Measurements from ENCODE around the gene NET1.
A peak's percentile ranks its signal among the peaks of the same experiment; 100 is the strongest.
"Not testable (repeated sequence)": the region's sequence is repeated elsewhere in the genome, so short reads cannot be mapped to it uniquely, and the experiment has no call there.

The NET1 gene

DNA sequence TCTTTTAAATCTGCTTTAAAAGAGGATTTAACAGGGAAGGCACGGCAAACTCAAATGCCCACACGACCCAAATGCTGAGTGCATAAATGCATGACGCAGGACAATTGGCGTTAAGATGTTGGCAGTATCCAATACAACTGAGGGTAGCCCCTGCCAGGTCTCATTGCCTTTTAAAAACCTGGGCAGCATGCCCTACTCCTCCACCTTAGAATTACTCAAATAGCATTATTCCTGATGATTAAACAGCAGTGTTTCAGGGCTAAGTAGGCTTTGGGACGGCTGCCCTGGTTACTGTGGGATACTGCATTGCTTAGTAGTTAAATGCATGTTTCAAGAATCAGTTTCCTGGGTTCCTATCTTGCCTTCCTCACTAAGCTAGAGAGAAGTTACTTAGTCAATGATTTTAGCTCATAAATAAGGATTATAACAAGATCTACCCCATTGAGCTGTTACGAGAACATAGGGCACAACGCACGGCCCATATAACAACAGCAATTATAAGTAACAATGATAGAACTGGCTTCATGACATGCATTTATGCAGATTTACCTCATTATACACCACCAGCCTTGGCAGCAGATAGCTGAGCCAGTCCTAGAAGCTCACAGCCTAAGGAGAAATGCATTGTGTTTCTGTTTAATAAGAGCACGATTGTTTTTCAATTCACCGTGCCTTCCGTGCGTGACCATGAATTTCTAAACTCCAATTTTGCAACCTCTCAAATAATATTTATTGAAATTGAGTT, 15.6 kb upstream of the NET1 start:
- peak; percentile 77 for DNase-seq (ENCODE audit: low spot score)

DNA sequence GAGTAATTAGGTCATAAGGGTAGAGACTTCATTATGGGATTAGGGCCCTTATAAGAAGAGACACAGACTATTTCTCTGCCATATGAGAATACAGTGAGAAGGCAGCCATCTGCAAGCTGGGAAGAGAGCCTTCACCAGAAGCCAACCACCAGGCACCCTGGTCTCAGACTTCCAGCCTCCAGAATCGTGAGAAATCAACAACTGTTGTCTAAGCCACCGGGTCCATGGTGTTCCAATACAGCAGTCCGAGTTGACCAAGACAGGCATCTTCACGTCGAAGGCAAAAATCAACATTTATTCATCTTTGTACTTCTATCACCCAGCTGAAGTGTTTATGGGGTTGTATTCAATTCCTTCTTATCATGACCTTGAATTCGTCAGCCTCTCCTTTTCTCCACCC, 13.0 kb upstream of the NET1 start:
- DNase-seq (ENCODE audit: low spot score), result no peak

GRCh38 chr10:5400468-5401240, 11.7 kb upstream of the NET1 start:
- DNase-seq (ENCODE audit: low spot score), result no peak

DNA sequence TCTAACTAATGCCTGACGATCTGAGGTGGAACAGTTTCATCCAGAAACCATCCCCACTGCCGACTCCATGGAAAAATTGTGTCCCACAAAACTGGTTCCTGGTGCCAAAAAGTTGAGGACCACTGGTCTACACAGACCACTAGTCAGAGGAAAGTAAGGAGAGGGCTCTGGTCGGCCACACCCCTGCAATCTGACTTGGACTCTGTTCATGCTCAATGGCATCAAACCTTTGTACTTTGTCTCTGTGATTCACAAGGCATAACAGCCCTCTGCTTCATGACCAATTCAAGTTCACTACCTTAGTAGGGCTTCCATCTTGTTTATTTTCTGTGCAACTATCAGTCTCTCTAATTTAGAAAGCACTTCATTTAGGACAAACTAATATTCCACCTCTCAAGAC, 9.6 kb upstream of the NET1 start:
- DNase-seq (ENCODE audit: low spot score), result no peak

DNA sequence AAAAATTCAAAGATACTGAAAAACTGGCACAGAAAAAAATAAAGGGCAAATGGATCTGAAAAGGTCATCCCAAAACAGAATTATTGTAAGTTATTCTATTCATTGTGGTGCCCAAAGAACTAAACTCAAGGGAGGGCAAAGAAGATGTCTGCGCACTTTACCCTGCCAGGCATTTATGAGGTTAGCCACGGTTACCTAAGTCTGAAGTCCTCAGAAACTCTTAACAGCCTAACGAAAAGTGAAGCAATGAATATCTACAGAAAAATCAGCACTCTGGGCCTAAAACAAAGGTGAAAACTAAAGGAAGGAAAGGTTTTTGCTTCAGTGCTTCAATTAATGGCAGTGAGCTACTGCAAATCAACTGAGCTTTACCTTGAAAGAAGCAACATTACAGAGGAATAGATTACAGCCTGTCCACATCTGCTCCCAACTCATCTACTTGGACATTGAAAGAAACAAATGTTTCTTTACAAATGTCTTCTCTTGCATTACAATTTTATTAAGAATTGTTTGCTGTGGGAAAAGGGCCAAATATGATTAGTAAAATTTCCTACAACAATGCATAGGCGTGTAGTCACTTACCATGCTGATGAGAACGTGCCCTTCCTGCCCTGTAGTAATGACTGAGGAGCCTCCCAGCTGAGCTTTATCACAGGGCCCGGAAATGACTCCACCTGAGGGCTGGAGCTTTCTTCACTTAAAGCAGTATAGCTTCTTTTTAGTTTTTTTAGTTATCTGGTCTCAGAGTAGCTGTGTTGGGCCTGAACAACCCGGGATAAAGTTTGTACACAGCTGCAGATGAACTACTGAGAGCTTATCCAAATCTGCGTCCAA, 7.9 kb upstream of the NET1 start, which contains the start of gene TUBAL3:
Gene TUBAL3, minus strand, starts transcription at position 621 of the 834 bp plus-strand sequence. Its CDS starts 36 bp downstream, at position 585.
- no peak for DNase-seq (ENCODE audit: low spot score)

DNA sequence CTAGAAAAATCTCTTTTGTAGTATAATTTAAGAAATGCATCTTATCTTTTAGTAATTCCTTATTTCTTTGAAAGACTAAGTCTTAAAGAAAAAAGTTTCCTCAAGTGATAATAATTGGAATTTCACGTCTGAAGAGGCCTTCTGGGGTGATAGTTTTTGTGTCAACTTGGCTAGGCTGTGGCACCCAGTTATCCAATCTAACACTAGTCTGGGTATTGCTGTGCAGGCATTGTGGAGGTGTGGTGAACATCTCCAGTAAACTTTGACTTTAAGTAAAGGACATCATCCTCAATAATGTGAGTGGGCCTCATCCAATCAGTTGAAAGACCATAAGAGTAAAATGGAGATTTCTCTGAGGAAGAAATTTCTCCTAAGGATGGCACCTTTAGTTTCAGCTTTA, 5.4 kb upstream of the NET1 start:
- DNase-seq (ENCODE audit: low spot score), result no peak

DNA sequence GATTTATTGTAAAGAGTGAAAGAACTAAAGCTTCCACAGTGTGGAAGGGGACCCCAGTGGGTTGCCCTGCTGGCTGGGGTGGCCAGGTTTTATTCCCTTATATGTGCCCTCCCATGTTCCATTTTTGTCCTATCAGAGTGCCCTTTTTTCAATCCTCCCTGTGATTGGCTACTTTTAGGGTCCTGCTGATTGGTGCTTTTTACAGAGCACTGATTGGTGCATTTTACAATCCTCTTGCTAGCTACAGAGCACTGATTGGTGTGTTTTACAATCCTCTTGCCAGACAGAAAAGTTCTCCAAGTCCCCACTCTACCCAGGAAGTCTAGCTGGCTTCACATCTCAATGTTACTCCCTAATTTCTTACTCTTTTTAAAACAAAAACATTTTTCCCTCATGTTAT, 1.6 kb upstream of the NET1 start:
- DNase-seq (ENCODE audit: low spot score), result not testable (repeated sequence)

- no peak for DNase-seq (ENCODE audit: low spot score)
These were observed 448 bp upstream of the NET1 start for GRCh38 chr10:5411941-5412276.

DNA sequence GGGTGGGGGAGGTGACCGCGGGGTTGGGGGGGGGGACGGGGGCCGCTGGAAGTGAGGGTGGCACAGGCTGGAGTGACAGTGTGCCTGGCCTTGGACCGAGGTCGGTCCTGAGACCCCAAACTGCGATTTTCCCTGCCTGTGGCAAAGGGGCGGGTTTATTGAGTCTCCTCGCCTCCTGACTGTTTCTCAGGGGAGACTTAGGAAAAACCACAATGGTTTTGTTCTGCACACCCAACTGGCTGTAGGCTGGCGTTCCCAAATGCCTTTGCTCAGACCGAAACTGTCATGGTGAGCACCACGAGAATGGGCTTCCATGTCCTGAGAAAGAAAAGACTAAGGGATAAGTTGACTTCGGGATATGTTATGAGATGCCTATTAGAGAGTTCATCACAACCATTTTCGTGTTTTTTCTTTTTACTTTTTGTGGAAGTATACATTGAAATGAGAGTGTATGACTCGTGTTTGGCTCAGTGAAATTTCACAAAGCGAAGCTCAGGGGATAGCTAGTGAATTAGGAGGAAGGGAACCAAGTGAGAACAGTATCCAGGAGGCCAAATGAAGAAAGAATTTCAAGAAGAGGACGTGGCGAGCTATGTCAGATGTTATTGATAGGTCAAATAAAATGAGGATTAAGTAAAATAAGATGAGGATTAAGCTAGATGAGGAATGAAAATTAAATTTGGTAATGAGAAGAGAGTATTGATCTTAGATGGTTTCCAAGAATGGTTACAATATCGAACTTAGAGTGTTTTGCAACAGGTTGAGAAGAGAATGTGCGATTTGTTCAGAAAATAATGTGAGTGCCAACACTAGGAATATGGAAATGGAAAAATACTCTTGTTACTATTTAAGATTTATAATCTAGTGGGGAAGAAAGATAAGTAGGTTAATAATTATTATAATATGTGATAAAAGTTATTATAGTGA, 918 bp downstream of the NET1 start:
- DNase-seq (ENCODE audit: low spot score), result no peak

- no peak for DNase-seq (ENCODE audit: low spot score)
These were observed 4.6 kb downstream of the NET1 start for GRCh38 chr10:5416981-5417380.

GRCh38 chr10:5418584-5418983, 6.2 kb downstream of the NET1 start:
- DNase-seq (ENCODE audit: low spot score), result no peak

- no peak for DNase-seq (ENCODE audit: low spot score)
These were observed 7.2 kb downstream of the NET1 start for GRCh38 chr10:5419466-5420094.

DNA sequence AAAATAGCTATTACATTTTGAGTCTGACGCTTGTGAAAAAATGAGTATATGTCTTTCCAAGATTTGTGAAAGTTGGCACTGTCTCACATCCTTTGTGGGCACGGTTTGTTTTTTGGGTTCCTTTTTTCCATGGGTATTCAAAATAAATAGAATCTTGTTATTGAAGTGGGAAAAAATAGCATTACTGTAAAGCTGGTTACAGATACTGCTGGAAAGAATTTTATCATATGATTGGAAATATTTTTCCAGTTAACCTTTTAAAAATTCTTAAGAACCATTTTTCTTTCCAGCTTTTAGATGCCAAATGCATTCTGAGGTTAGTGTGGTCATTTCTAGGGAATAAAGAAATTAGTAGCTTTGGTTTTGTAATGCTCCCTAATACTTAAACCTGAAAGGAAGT, 11.4 kb downstream of the NET1 start:
- DNase-seq (ENCODE audit: low spot score), result no peak

- DNase-seq (ENCODE audit: low spot score), result no peak
These were observed 12.4 kb downstream of the NET1 start for GRCh38 chr10:5424751-5425150.

DNA sequence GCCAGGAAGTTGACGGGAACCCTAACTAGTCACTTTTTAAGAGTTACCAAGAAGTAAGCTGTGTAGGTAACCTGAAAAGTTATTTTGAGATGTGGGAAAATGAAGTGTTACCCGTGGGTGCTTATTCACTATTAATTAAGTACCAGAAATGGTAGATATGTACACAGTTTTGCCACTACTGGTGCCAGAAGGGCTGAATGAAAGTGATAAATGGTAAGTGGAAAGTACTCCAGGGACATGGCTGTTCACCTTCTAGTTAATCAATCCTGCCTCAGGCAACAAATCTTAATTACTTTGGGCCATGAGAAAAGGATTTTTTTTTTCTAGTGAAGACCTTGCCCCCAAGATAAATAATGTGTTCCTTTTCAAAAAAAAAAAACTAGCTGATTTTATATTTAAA, 15.8 kb downstream of the NET1 start:
- DNase-seq (ENCODE audit: low spot score), result no peak

GRCh38 chr10:5433182-5433581, 20.8 kb downstream of the NET1 start:
- no peak for DNase-seq (ENCODE audit: low spot score)

- peak; percentile 24 for DNase-seq (ENCODE audit: low spot score)
These were observed 21.8 kb downstream of the NET1 start for GRCh38 chr10:5434017-5434753.

- no peak for DNase-seq (ENCODE audit: low spot score)
These were observed 23.0 kb downstream of the NET1 start for GRCh38 chr10:5435328-5435727.

DNA sequence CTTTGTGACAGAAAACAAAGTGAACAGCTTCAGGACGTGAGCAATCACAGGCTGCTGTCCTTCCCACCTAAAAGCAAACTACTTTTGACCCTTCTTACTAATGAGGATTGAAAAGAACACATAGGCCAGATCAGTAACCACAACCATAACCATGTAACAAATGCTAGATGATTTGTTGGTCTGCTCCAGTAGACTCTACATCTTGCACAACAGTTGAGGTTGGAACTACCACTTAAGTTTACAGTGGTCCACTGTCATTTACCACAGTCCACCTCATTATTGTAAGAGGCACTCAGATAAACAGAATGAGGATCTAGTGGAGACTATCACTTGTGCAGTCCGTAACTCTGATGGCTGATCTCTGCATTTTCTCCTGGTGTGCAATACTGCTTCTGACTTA, 27.8 kb downstream of the NET1 start:
- DNase-seq (ENCODE audit: low spot score), result no peak

DNA sequence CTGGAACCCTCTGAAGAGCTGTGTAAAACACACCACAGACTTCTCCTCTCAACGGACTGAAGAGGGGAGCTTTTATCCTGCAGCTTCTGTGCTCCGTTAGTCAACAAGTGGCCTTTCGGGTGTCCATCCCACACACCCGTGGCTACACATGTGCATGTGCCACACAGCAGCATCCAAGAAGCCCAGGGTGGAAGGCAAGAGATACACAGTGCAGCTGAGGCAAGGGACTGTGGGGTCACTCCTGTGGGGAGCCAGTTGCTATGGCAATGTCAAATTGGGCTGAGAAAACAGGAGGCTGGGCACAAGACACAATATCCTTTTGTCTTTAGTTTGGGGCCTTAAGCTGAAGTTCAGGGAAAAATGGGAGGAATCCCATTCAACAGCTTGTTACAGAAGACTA, 28.7 kb downstream of the NET1 start:
- DNase-seq (ENCODE audit: low spot score), result no peak
